ENCODE data around the gene RRP15. TPM values are rescaled to one million over a fixed set of nuclear protein-coding genes. Genes with fewer than 3 reads are reported as not detected.

RRP15 gene
- total RNA-seq, 1 experiment from 2014 or later: 15.2 TPM

- no peak overlapping the region for H2AFZ ChIP-seq (ENCODE audit: low read length)
- no peaks in the 10 kb centered on the region for H3K4me1 ChIP-seq (ENCODE audit: low read length)
- no peak overlapping the region for H3K4me2 ChIP-seq (ENCODE audit: low read depth, low read length, poor library complexity, severe bottlenecking)
- H3K9me2 ChIP-seq (replicated peaks; ENCODE audit: insufficient read depth, low read length): no peaks in the 10 kb centered on the region
- no peak overlapping the region for H3K27ac ChIP-seq (ENCODE audit: low read length)
- DNase-seq: no peak
- H3K9me3 ChIP-seq (ENCODE audit: low read length): no peaks in the 10 kb centered on the region
- no peaks in the 10 kb centered on the region for H3K27me3 ChIP-seq (ENCODE audit: low read length)
- H4K20me1 ChIP-seq (ENCODE audit: insufficient read depth, low read depth, low read length): no peaks in the 10 kb centered on the region
- no peak overlapping the region for H3K4me3 ChIP-seq (ENCODE audit: low read length)
- no peak overlapping the region for H3K9ac ChIP-seq (ENCODE audit: low read length)
- H3K79me2 ChIP-seq (ENCODE audit: low read length): peaks cover 25% of the 10 kb centered on the region
- peaks cover 3% of the 10 kb centered on the region; the same call in 1 of the 2 replicates for H3K36me3 ChIP-seq (ENCODE audit: insufficient read depth, low read length)
These were observed 43.7 kb downstream of the RRP15 start for GRCh38 chr1:218328769-218329168.

DNA sequence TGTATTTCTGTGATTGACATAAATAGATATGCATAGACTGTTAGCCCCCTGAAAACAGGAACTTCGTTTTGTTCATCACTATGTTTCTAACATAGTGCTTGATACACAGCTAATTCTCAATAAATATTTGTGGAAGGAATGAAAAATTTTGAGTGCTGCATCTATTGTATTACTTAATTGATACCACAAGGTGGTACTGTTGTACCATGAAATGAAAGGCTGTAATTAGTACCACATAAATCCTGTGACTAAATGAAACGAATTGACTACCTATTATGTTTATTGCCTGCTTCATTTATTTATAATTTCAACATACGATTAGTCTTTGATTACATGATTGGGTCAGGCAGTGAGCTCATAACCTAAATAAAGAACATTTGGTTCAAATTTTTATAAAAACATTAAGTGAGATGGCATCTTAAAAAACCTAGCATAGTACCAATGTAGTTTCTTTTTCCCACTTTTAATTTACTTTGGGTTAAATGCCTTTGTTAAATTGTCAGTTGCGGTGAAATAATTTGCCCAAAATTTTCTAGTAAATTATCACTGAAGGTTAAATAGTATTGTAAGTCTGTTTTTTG lies 45.0 kb downstream of the RRP15 start:
- no peak overlapping the region for H3K9ac ChIP-seq (ENCODE audit: low read length)
- no peak overlapping the region for H3K4me3 ChIP-seq (ENCODE audit: low read length)
- H3K4me2 ChIP-seq (ENCODE audit: low read depth, low read length, poor library complexity, severe bottlenecking): no peak overlapping the region
- H3K27ac ChIP-seq (ENCODE audit: low read length): no peak overlapping the region
- no peaks in the 10 kb centered on the region for H3K27me3 ChIP-seq (ENCODE audit: low read length)
- H4K20me1 ChIP-seq (ENCODE audit: insufficient read depth, low read depth, low read length): no peaks in the 10 kb centered on the region
- H3K9me3 ChIP-seq (ENCODE audit: low read length): no peaks in the 10 kb centered on the region
- H3K36me3 ChIP-seq (ENCODE audit: insufficient read depth, low read length): peaks cover 3% of the 10 kb centered on the region; the same call in 1 of the 2 replicates
- H3K4me1 ChIP-seq (ENCODE audit: low read length): no peaks in the 10 kb centered on the region
- peaks cover 17% of the 10 kb centered on the region for H3K79me2 ChIP-seq (ENCODE audit: low read length)
- peak; percentile 74 for DNase-seq
- no peaks in the 10 kb centered on the region for H3K9me2 ChIP-seq (replicated peaks; ENCODE audit: insufficient read depth, low read length)
- H2AFZ ChIP-seq (ENCODE audit: low read length): no peak overlapping the region

DNA sequence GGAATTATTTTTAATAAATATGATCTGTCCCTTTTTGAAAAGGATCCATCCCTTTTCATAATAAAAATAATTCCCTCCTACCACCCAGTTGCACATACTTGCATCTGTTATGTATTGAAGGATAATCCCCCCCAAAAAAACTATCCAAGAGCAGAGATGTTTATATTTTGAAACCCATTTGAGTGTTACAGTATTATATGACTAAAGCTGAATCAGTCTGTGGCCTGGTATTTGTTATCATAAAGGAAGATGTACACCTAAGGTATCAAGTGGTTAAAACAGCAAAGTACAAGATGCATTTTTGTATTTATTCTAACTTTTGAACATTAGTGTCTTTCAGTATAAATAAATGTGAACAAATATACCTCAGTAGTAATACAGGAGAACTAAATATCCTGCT lies 47.3 kb downstream of the RRP15 start:
- Histone ChIP-seq H3K4me3 (ENCODE audit: low read length) (no peak overlapping the region), H3K4me1 (ENCODE audit: low read length) (no peaks in the 10 kb centered on the region), H3K79me2 (ENCODE audit: low read length) (peaks cover 9% of the 10 kb centered on the region; the same call in 1 of the 2 replicates), H3K27me3 (ENCODE audit: low read length) (no peaks in the 10 kb centered on the region), H3K36me3 (ENCODE audit: insufficient read depth, low read length) (peaks cover 3% of the 10 kb centered on the region; the same call in 1 of the 2 replicates), H3K9me2 (replicated peaks; ENCODE audit: insufficient read depth, low read length) (no peaks in the 10 kb centered on the region), H3K9me3 (ENCODE audit: low read length) (no peaks in the 10 kb centered on the region), H3K4me2 (ENCODE audit: low read depth, low read length, poor library complexity, severe bottlenecking) (no peak overlapping the region), H2AFZ (ENCODE audit: low read length) (no peak overlapping the region), H3K27ac (ENCODE audit: low read length) (no peak overlapping the region), H3K9ac (ENCODE audit: low read length) (no peak overlapping the region), H4K20me1 (ENCODE audit: insufficient read depth, low read depth, low read length) (no peaks in the 10 kb centered on the region)
- no peak for DNase-seq

GRCh38 chr1:218336328-218336727 lies 51.2 kb downstream of the RRP15 start:
- no peaks in the 10 kb centered on the region for H3K79me2 ChIP-seq (ENCODE audit: low read length)
- no peak overlapping the region for H3K4me2 ChIP-seq (ENCODE audit: low read depth, low read length, poor library complexity, severe bottlenecking)
- DNase-seq: no peak
- no peak overlapping the region for H3K4me3 ChIP-seq (ENCODE audit: low read length)
- no peaks in the 10 kb centered on the region for H3K9me2 ChIP-seq (replicated peaks; ENCODE audit: insufficient read depth, low read length)
- H4K20me1 ChIP-seq (ENCODE audit: insufficient read depth, low read depth, low read length): no peaks in the 10 kb centered on the region
- H3K36me3 ChIP-seq (ENCODE audit: insufficient read depth, low read length): no peaks in the 10 kb centered on the region; the same call in 1 of the 2 replicates
- no peaks in the 10 kb centered on the region for H3K9me3 ChIP-seq (ENCODE audit: low read length)
- no peak overlapping the region for H3K9ac ChIP-seq (ENCODE audit: low read length)
- no peaks in the 10 kb centered on the region for H3K4me1 ChIP-seq (ENCODE audit: low read length)
- no peak overlapping the region for H2AFZ ChIP-seq (ENCODE audit: low read length)
- no peaks in the 10 kb centered on the region for H3K27me3 ChIP-seq (ENCODE audit: low read length)
- no peak overlapping the region for H3K27ac ChIP-seq (ENCODE audit: low read length)

DNA sequence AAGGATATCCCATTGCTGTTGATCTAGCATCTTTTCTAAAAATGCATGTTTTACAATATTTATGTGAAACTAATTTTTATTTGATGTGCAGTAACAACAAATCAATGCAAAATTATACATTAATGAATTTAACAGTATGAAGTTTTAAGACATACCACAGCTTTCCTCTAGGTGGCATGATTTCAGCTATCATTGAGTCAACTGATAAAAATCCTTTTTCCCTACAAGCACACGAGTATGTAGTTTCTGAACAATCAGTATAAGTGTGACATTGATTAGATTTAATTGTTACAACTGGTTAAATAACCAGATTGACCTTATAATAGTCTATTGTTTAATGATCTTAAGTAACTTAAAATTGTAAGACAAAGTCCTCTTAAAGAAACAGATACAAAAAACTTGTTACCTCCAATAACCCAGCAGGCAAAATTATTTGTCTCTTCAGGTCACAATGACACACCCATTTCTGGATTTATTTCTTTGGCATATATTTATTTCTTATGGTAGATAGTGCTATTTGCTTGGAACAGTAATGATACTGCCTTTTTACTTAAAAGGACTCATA lies 54.3 kb downstream of the RRP15 start:
- Histone ChIP-seq H3K27me3 (ENCODE audit: low read length) (no peaks in the 10 kb centered on the region), H4K20me1 (ENCODE audit: insufficient read depth, low read depth, low read length) (no peaks in the 10 kb centered on the region), H2AFZ (ENCODE audit: low read length) (no peak overlapping the region), H3K4me2 (ENCODE audit: low read depth, low read length, poor library complexity, severe bottlenecking) (no peak overlapping the region), H3K9ac (ENCODE audit: low read length) (no peak overlapping the region), H3K27ac (ENCODE audit: low read length) (no peak overlapping the region), H3K79me2 (ENCODE audit: low read length) (no peaks in the 10 kb centered on the region), H3K9me3 (ENCODE audit: low read length) (no peaks in the 10 kb centered on the region), H3K4me1 (ENCODE audit: low read length) (peaks cover under 1% of the 10 kb centered on the region; the same call in 1 of the 2 replicates), H3K4me3 (ENCODE audit: low read length) (no peak overlapping the region), H3K9me2 (replicated peaks; ENCODE audit: insufficient read depth, low read length) (no peaks in the 10 kb centered on the region), H3K36me3 (ENCODE audit: insufficient read depth, low read length) (0 out of 2 replicates have a peak, but pooled peaks cover 2% of the 10 kb centered on the region)
- peak; percentile 66 for DNase-seq

DNA sequence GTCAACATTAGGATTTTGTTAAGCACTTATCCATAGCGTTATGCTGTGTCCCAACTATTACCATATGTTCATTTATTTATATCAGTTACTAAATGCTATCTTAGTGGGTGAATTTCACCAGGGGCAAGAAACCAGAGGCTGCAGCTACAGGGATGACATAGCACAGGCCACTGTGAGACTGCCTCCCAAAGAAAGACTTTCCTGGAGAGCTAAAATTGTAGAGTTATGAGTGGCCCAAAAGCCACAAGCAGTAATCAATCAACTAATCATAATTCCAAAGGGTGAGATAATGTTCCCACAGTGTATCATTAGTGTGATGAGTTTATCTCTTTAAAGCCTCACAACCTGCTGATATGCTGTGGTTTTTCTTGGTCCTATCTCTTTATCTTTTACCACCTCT lies 56.2 kb downstream of the RRP15 start:
- Histone ChIP-seq H3K36me3 (ENCODE audit: insufficient read depth, low read length) (0 out of 2 replicates have a peak, but pooled peaks cover 2% of the 10 kb centered on the region), H2AFZ (ENCODE audit: low read length) (no peak overlapping the region), H3K4me3 (ENCODE audit: low read length) (no peak overlapping the region), H3K4me1 (ENCODE audit: low read length) (peaks cover 19% of the 10 kb centered on the region), H3K9me3 (ENCODE audit: low read length) (no peaks in the 10 kb centered on the region), H3K27ac (ENCODE audit: low read length) (no peak overlapping the region), H3K4me2 (ENCODE audit: low read depth, low read length, poor library complexity, severe bottlenecking) (no peak overlapping the region), H3K9ac (ENCODE audit: low read length) (no peak overlapping the region), H3K27me3 (ENCODE audit: low read length) (no peaks in the 10 kb centered on the region), H4K20me1 (ENCODE audit: insufficient read depth, low read depth, low read length) (no peaks in the 10 kb centered on the region), H3K79me2 (ENCODE audit: low read length) (no peaks in the 10 kb centered on the region), H3K9me2 (replicated peaks; ENCODE audit: insufficient read depth, low read length) (no peaks in the 10 kb centered on the region)
- no peak for DNase-seq

DNA sequence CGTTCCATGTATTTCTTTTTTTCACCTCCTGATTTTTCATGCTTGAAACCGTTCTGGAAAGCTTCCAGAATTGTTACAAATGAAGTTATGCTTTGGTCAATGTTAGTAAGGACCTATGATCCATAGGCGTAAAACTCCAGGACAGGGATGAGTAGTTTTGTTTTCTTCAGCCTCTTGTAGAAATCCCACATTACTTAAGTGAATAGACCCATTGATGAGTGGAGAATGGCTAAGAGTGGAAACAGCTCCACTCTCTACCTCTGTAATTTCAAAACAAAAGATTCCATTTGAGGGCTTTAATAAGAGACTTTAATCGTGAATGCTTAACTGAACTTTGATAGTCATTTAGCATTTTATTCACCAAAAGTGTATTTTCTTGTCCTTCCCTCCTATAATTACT lies 57.0 kb downstream of the RRP15 start:
- Histone ChIP-seq H3K4me3 (ENCODE audit: low read length) (no peak overlapping the region), H3K4me2 (ENCODE audit: low read depth, low read length, poor library complexity, severe bottlenecking) (no peak overlapping the region), H3K4me1 (ENCODE audit: low read length) (peaks cover 19% of the 10 kb centered on the region), H3K9me2 (replicated peaks; ENCODE audit: insufficient read depth, low read length) (no peaks in the 10 kb centered on the region), H3K9me3 (ENCODE audit: low read length) (no peaks in the 10 kb centered on the region), H4K20me1 (ENCODE audit: insufficient read depth, low read depth, low read length) (no peaks in the 10 kb centered on the region), H3K27me3 (ENCODE audit: low read length) (no peaks in the 10 kb centered on the region), H2AFZ (ENCODE audit: low read length) (no peak overlapping the region), H3K36me3 (ENCODE audit: insufficient read depth, low read length) (0 out of 2 replicates have a peak, but pooled peaks cover 2% of the 10 kb centered on the region), H3K27ac (ENCODE audit: low read length) (no peak overlapping the region), H3K9ac (ENCODE audit: low read length) (no peak overlapping the region), H3K79me2 (ENCODE audit: low read length) (no peaks in the 10 kb centered on the region)
- DNase-seq: no peak

DNA sequence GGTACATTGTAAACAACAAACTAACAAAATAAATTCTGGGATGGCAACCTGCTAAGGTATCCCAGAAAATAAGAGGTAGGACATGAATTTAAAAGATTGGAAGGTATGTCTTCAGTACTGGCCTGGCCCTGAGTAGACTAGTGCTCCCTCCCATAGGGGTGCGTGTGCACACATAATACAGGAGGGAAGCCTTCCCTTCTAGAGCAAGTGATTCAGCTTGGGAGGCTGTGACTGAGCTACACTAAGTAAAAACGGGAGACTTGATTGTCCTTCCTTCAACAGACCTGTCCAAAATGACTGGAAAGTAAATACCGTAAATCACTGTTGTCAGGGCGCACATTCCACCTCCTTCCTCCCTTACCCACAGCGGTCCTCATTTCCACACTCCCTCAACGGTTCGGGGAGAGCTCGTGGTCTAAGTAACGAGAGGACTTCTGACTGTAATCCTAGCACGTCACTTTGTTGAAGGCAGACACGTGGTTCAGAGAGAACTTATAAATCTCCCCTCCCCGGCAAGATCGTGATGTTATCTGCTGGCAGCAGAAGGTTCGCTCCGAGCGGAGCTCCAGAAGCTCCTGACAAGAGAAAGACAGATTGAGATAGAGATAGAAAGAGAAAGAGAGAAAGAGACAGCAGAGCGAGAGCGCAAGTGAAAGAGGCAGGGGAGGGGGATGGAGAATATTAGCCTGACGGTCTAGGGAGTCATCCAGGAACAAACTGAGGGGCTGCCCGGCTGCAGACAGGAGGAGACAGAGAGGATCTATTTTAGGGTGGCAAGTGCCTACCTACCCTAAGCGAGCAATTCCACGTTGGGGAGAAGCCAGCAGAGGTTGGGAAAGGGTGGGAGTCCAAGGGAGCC lies 60.0 kb downstream of the RRP15 start, which contains the start of gene TGFB2:
TGFB2 (plus strand) TSS at position 523 of the 859 bp plus-strand sequence. CDS start 1,366 bp downstream, outside the sequence.
- H3K79me2 ChIP-seq (ENCODE audit: low read length): no peaks in the 10 kb centered on the region
- peak within 1 kb of the TSS; percentile 80; the same call in 1 of the 2 replicates for H2AFZ ChIP-seq (ENCODE audit: low read length)
- DNase-seq: peak; percentile 56
- peaks cover 19% of the 10 kb centered on the region for H3K4me1 ChIP-seq (ENCODE audit: low read length)
- peak within 1 kb of the TSS; percentile 79 for H3K4me3 ChIP-seq (ENCODE audit: low read length)
- no peaks in the 10 kb centered on the region for H3K9me3 ChIP-seq (ENCODE audit: low read length)
- no peaks in the 10 kb centered on the region for H3K27me3 ChIP-seq (ENCODE audit: low read length)
- no peaks in the 10 kb centered on the region for H4K20me1 ChIP-seq (ENCODE audit: insufficient read depth, low read depth, low read length)
- no peaks in the 10 kb centered on the region for H3K9me2 ChIP-seq (replicated peaks; ENCODE audit: insufficient read depth, low read length)
- H3K4me2 ChIP-seq (ENCODE audit: low read depth, low read length, poor library complexity, severe bottlenecking): peak within 1 kb of the TSS; percentile 80
- H3K27ac ChIP-seq (ENCODE audit: low read length): no peak within 1 kb of the TSS
- peak within 1 kb of the TSS; percentile 68 for H3K9ac ChIP-seq (ENCODE audit: low read length)
- H3K36me3 ChIP-seq (ENCODE audit: insufficient read depth, low read length): 0 out of 2 replicates have a peak, but pooled peaks cover 2% of the 10 kb centered on the region
